GM21515 (cell line): Measurements from ENCODE around the gene FALEC.
A peak's percentile ranks its signal among the peaks of the same experiment; 100 is the strongest.
"Not testable (repeated sequence)": the region's sequence is repeated elsewhere in the genome, so short reads cannot be mapped to it uniquely, and the experiment has no call there.

ENCODE experiments used
- ATAC-seq: cut with Tn5 transposase; IDR thresholded peaks from one replicate; pipeline ENCODE4 v1.9.1; 2021; ENCODE audit not compliant: unreplicated experiment

FALEC gene

DNA sequence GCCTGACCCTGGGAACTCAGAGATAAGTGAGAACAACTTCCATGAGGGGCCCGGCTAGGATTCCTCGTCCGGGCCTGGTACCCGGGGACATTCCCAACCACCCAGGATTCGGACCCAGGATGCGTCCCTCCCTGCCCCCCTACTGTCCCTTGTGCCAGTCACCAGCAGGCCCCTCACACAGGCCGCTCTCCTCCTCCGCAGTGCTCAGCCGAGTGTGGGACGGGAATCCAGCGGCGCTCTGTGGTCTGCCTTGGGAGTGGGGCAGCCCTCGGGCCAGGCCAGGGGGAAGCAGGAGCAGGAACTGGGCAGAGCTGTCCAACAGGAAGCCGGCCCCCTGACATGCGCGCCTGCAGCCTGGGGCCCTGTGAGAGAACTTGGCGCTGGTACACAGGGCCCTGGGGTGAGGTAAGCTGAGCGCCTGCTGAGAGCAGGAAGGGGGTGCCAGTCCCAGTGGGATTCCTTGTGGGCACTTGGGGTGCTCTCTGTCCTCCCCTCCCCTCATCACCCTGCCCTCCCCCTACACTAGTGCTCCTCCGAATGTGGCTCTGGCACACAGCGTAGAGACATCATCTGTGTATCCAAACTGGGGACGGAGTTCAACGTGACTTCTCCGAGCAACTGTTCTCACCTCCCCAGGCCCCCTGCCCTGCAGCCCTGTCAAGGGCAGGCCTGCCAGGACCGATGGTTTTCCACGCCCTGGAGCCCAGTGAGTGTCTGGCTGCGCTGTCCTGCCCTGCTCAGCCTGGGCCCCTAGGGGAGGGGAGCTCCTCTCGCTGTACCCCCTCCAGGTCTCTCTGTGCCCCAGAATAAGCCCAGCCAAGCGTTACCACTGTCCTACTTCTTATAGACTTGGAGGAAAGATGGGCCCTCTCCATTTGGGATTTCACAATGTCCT lies 43.5 kb downstream of the FALEC start:
- ATAC-seq = no peak

- ATAC-seq = no peak
These were observed 44.1 kb downstream of the FALEC start for GRCh38 chr1:150559656-150560010.

- no peak for ATAC-seq
These were observed 44.5 kb downstream of the FALEC start for GRCh38 chr1:150560011-150560438.

GRCh38 chr1:150560576-150561253 lies 45.2 kb downstream of the FALEC start:
- ATAC-seq = peak; percentile 25

DNA sequence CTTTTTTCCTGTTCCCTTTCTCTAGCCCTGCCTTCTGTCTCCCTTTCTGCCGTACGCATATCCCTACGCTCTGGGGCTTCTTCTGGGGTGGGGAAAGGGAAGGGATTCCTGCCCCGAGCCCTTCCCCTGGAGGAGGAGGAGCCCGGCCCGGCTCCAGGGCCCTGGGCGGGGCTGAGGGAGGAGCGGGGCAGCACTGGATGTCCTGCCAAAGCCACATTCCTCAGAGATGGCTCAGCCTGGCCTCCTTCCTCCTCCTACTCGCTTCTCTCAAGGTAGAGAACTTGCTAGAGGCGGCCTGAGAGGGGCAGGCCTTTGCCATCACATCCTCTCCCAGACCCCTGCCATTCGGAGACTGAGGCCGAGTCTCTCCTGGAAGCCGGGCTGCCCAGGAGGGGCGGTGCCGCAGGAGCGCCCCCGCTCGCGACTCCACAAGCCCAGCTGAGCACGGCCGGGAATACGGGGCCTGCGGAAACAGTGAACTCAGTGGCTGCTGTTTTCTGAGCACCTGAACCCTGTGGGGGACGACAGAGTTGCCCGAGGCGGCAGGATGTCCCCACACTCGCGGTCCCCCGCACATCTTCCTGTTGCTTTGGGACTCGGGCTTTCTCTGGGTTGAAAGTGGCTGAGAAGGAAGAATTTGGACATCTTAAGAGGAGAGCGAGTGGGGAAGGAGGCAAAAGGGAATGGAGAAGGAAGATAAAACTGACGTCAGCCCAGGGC lies 45.9 kb downstream of the FALEC start:
- ATAC-seq = no peak

DNA sequence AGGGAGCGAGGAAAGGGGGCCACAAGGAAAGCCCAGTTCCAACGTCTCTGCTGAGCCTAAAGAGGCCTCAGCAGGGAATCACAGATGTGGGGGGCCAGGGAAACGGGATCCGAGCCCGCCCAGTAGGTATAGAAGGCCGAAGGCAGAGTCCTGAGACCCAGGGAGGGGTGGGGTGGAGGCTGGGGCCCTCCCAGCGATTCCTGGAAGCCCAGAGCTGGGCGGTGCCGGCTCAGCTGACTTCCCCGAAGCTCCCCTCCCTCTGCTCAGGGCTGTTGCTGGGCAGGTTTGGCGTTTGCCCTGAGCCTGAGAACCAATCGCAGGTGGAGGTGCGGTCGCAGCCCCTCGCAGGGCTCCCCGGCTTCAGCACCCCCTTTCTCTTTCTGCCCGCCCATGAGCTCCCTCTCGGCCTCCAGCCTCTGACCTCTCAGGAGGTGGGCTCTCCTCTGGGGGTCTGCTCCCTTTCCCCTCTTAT lies 46.5 kb downstream of the FALEC start:
- ATAC-seq = peak; percentile 41

DNA sequence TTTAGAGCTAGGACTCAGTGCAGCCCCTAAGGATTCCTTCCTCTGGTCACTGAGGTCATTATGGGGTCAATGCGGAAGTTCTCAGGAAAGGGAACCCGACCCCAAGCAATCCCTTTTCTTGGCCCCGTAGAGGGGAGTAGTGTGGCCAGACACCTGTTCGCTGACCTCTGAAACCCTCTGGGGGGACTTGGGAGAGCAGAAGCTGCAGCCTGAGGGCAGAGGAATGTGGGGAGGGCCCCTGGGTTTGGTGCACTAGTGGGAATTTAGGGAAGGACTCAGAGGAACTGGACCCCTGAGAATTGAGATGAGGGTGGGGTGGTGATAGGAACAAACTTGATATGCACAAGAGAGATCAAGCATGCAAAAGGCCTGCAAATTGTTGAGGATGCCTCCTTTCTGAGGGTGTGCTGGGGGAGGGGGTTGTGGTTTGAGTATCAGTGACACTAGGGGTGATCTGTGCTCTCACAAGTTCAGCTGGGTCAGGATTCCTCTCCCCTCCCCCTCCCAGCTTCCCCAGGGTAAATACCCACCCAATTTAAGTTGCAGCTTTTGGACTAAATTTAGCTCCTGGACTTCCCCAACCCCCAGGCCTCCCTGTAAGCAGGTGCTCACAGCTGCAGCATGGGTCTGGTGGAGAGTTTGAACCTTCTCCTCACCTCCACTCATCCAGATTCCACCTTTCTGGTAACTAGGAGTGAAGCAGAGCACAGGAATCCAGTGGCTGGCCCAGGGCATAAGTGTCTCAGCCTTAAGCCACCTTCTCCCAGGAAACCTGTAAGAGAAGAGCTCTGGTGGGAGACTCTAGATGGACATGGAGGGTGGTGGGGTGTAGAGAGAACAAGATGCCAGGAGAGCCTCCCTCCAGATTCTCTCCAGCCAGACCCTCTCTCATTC lies 47.1 kb downstream of the FALEC start:
- ATAC-seq = peak; percentile 37

- ATAC-seq = no peak
These were observed 47.9 kb downstream of the FALEC start for GRCh38 chr1:150563340-150564038.

- ATAC-seq = no peak
These were observed 48.8 kb downstream of the FALEC start for GRCh38 chr1:150564051-150564991.

GRCh38 chr1:150565240-150565991 lies 49.9 kb downstream of the FALEC start:
- ATAC-seq = not testable (repeated sequence)

DNA sequence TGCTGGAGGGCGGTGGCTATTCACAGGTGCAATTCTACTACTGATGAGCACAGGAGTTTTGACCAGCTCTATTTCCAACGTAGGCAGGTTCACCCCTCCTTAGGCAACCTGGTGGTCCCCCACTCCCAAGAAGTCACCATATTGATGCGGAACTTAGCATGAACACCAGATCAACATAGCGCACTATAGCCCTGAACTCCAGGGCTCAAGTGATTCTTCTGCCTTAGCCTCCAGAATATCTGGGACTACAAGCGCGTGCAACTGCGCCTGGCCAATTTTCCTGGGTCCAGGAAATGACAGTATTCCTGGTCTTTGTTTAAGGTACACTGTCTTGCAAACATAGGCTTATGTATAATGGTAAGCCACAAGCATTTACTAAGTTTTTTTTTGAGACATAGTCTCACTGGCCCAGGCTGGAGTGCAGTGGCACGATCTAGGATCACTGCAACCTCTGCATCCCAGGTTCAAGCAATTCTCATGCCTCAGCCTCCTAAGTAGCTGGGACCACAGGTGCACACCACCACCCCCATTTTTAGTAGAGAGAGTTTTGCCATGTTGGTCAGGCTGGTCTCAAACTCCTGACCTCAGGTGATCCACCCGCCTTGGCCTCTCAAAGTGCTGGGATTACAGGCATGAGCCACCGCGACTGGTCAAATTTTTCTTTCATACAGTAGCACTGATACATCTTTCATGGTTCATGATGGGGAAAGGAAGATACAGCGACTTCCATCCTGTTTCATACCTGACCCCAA lies 51.2 kb downstream of the FALEC start:
- no peak for ATAC-seq

GRCh38 chr1:150567341-150567716 lies 51.8 kb downstream of the FALEC start:
- peak; percentile 27 for ATAC-seq

- ATAC-seq = peak; percentile 12
These were observed 52.4 kb downstream of the FALEC start for GRCh38 chr1:150567717-150568593.

DNA sequence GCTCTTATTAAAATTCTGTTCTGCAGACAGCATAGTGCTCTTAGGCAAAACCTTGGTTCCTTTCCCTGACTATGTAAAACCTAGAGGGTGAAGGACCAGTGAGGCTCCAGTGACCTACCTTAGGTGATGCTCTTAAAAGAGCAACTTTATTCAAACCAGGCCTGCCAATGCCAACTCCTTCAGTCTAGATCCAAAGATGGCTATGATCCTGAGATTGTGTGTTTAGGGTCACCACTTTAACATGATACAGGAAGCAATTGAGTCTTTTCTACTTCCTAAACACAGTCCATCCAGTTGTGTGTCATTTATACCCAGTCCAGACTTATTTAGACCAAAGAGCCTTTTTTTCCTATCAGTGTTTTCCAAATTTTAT lies 53.0 kb downstream of the FALEC start:
- no peak for ATAC-seq

DNA sequence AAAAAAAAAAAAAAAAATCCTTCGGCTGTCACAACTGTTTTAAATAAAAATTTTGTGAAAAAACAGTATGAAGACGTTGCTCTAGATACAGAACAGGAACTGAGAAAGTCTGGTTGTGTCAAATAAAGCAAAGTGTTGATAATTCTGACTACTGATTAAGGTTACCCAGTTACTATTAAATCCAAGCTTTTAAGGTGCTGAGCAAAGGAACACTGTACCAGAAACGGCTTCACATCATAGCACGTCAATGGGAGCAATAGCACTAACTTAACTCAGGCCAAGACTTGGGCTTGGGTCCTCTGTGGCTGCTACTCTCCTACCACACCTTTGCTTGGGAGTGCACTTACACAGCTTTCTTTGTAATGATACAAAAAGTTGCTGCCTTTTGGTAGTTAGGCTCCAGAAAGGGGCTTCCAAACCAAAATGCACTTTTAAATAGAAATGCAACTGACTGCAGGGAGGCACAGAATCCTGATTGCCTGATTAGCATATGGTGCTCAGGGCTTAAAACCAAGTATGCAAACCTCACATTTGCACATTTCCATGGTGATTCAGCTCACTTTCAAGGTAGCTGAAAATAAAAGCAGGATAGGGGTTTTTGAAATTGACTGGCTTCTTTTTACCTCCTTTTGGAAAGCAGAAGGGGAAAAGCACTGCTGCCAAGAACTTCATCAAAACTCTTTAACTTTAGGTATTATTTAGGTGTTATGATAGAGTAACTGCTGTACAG lies 57.5 kb downstream of the FALEC start:
- no peak for ATAC-seq

GRCh38 chr1:150573648-150574071 lies 58.1 kb downstream of the FALEC start:
- ATAC-seq = not testable (repeated sequence)
